Endothelial cell of umbilical vein (primary cell): Measurements from ENCODE around the gene SPINK5. TPM values are rescaled to one million over a fixed set of nuclear protein-coding genes. Genes with fewer than 3 reads are reported as not detected.

Source experiments
- BruUV-seq: library from RNA; stranded (reverse); fragments of 400-500 nt; replicated peaks from 2 replicates; lab custom pipeline; 2021; lab: Mats Ljungman, UMichigan
- CTCF ChIA-PET: fragments of 300-600, 350-600 bp; sonication (Branson Sonifier 250); formaldehyde crosslinking; loops from one replicate; lab custom pipeline; 2021; ENCODE audit warnings: antibody characterized with exemption, inconsistent platforms; lab: Charles Lee
- POLR2A ChIA-PET: fragments of 300-600, 350-600 bp; sonication (Branson Sonifier 250); formaldehyde crosslinking; loops from one replicate; lab custom pipeline; 2021; ENCODE audit warnings: antibody characterized with exemption, inconsistent platforms; lab: Charles Lee
- DNase-seq: peaks from one replicate; pipeline ENCODE4 v3.0.0-alpha.2; 2011; ENCODE audit warnings: low read depth, low spot score
- FAIRE-seq: peaks from 2 replicates; lab custom pipeline; 2011; peaks lifted over from hg19 to GRCh38; lab: Jason Lieb, UNC
- H2AFZ ChIP-seq: 2 replicates; pipeline ENCODE4 v1.6.0; 2012; ENCODE audit warnings: low read depth, low read length, control low read depth, inconsistent platforms
- H3K27ac ChIP-seq: 2 replicates; pipeline ENCODE4 v1.5.1; 2011; ENCODE audit warnings: low read depth, mild to moderate bottlenecking, control low read depth, low read length, moderate library complexity; ENCODE audit not compliant: insufficient read depth
- H3K27me3 ChIP-seq, 2 experiments: 2 replicates each; pipeline versions ENCODE4 v1.6.0 to v1.6.1; 2011; ENCODE audit warnings: low read length in 2 of 2, mixed read lengths in 1 of 2; ENCODE audit not compliant: control insufficient read depth in 2 of 2, insufficient read depth in 2 of 2
- H3K36me3 ChIP-seq, 2 experiments: 2 replicates in 1 of 2; 3 replicates in 1 of 2; pipeline ENCODE4 v1.5.1; 2011; ENCODE audit warnings: low read length in 2 of 2, mild to moderate bottlenecking in 1 of 2, moderate library complexity in 1 of 2; ENCODE audit not compliant: control insufficient read depth in 2 of 2, insufficient read depth in 2 of 2; ENCODE audit errors: extremely low read depth in 1 of 2
- H3K4me1 ChIP-seq: 3 replicates; pipeline ENCODE4 v1.5.1; 2011; ENCODE audit warnings: mild to moderate bottlenecking, low read length; ENCODE audit not compliant: control insufficient read depth, insufficient read depth; ENCODE audit errors: extremely low read depth
- H3K4me2 ChIP-seq: 2 replicates; pipeline ENCODE4 v1.6.1; 2011; ENCODE audit warnings: low read length, control low read depth, mixed read lengths; ENCODE audit not compliant: insufficient read depth
- H3K4me3 ChIP-seq, 3 experiments: fragments of 200-600 bp in 1 of 3; sonication (generic), shearing (Covaris generic) in 1 of 3; replicated peaks in 1 of 3; 2 replicates each; pipeline ENCODE4 v1.5.1; 2011 to 2016; ENCODE audit warnings: control low read depth in 3 of 3, low read length in 3 of 3, mild to moderate bottlenecking in 2 of 3, inconsistent platforms in 1 of 3, low read depth in 1 of 3, moderate library complexity in 1 of 3; ENCODE audit not compliant: insufficient read depth in 1 of 3
- H3K79me2 ChIP-seq: 2 replicates; pipeline ENCODE4 v1.6.0; 2012; ENCODE audit warnings: low read length, inconsistent platforms; ENCODE audit not compliant: control insufficient read depth, insufficient read depth
- H3K9ac ChIP-seq: replicated peaks from 2 replicates; pipeline ENCODE3; 2011; ENCODE audit warnings: low read length, control low read depth; ENCODE audit not compliant: insufficient read depth; ENCODE audit errors: extremely low read depth
- H3K9me1 ChIP-seq: replicated peaks from 3 replicates; pipeline ENCODE4 v1.6.0; 2011; ENCODE audit warnings: mild to moderate bottlenecking, low read length; ENCODE audit not compliant: control insufficient read depth, insufficient read depth; ENCODE audit errors: extremely low read depth
- H3K9me3 ChIP-seq: replicated peaks from 2 replicates; pipeline ENCODE4 v1.5.1; 2012; ENCODE audit warnings: low read length, inconsistent platforms; ENCODE audit not compliant: control insufficient read depth, insufficient read depth
- H4K20me1 ChIP-seq: replicated peaks from 2 replicates; pipeline ENCODE3; 2011; ENCODE audit warnings: mild to moderate bottlenecking, low read length; ENCODE audit not compliant: control insufficient read depth, insufficient read depth; ENCODE audit errors: extremely low read depth
- CTCF ChIP-seq, 2 donors: IDR thresholded peaks; 1 replicate in 1 of 2; 2 replicates in 1 of 2; pipeline ENCODE4 v1.5.1; 2011; ENCODE audit warnings: low read length in 2 of 2, mild to moderate bottlenecking in 2 of 2, moderate library complexity in 2 of 2, control low read depth in 1 of 2, inconsistent platforms in 1 of 2, low read depth in 1 of 2; ENCODE audit not compliant: insufficient read depth in 1 of 2; ENCODE audit errors: extremely low read depth in 1 of 2
- EZH2 ChIP-seq: IDR thresholded peaks from 2 replicates; pipeline ENCODE4 v1.6.1; 2012; ENCODE audit warnings: borderline replicate concordance, low read depth, mild to moderate bottlenecking, moderate library complexity, low read length, inconsistent platforms; ENCODE audit not compliant: severe bottlenecking
- FOS ChIP-seq: IDR thresholded peaks from 2 replicates; pipeline ENCODE4 v1.6.1; 2011; ENCODE audit warnings: mild to moderate bottlenecking, low read length, moderate library complexity, borderline replicate concordance; ENCODE audit not compliant: insufficient read depth
- GATA2 ChIP-seq: IDR thresholded peaks from 2 replicates; pipeline ENCODE4 v1.7.0; 2011; ENCODE audit warnings: low read depth, mild to moderate bottlenecking, moderate library complexity, mixed read lengths, low read length; ENCODE audit not compliant: insufficient read length, insufficient read depth
- MAX ChIP-seq: IDR thresholded peaks from 2 replicates; pipeline ENCODE4 v1.6.1; 2011; ENCODE audit not compliant: insufficient read depth, insufficient read length
- MYC ChIP-seq: IDR thresholded peaks from one replicate; pipeline ENCODE4 v1.6.1; 2011; ENCODE audit warnings: mild to moderate bottlenecking, low read depth, low read length
- POLR2A ChIP-seq: IDR thresholded peaks from 2 replicates; pipeline ENCODE4 v1.6.1; 2012; ENCODE audit warnings: low read depth, mild to moderate bottlenecking, control low read depth, low read length
- POLR2AphosphoS5 ChIP-seq: IDR thresholded peaks from 2 replicates; pipeline ENCODE4 v1.6.1; 2012; ENCODE audit warnings: low read depth, mild to moderate bottlenecking, control low read depth, low read length, moderate library complexity; ENCODE audit not compliant: insufficient read depth
- dilution Hi-C: fragments of 300-500 bp; cut with MboI; formaldehyde crosslinking; loops from one replicate; pipeline ENCODE4 v1.15.0; 2019; ENCODE audit warnings: low sequenced_read_pairs; ENCODE audit not compliant: extremely low pct_ligation_motif_present
- intact Hi-C: fragments of 100-400 bp; cut with micrococcal nuclease; formaldehyde crosslinking; loops from one replicate; pipeline ENCODE4 v1.10.0; 2022
- polyA plus RNA-seq, 4 experiments: library from polyadenylated mRNA; depleted of rRNA in 3 of 4; stranded (reverse) in 3 of 4; unstranded in 1 of 4; fragments of >200 nt; gene quantifications; 2 replicates each; pipeline versions ENCODE4 v1.2.1 to v1.2.3, GENCODE V29; 2011 to 2012; ENCODE audit warnings: missing spikeins in 1 of 4
- total RNA-seq: library from RNA; stranded (reverse); gene quantifications from 2 replicates; pipeline ENCODE4 v1.2.3, GENCODE V29; 2021

The SPINK5 gene
- total and polyA plus RNA-seq, 2 donors (not counting 3 experiments of a cell fraction or from before 2014, with no cell fraction given): 0.12 to 0.91 TPM

GRCh38 chr5:148176480-148176879 is 112.7 kb downstream of the SPINK5 start:
- dilution Hi-C loops: no loop called here
- H3K4me2 ChIP-seq: no peak overlapping the region
- TF ChIP-seq POLR2AphosphoS5: no peak
- TF ChIP-seq MYC: no peak
- no peak for TF ChIP-seq MAX
- no peak for TF ChIP-seq CTCF (IDR thresholded peaks at IDR 0.05; ENCODE audit: extremely low read depth in 1 of 2, insufficient read depth in 1 of 2, low read depth in 1 of 2, low read length in 2 of 2)
- TF ChIP-seq POLR2A: no peak
- no peak for TF ChIP-seq EZH2
- TF ChIP-seq FOS: no peak
- TF ChIP-seq GATA2: no peak
- ChIA-PET CTCF (interaction anchor here (0.9 to 3.5 kb wide), 4 partner anchors 22 to 554 kb away, joined by 3 to 36 read pairs (median 4); no protein-coding TSS in a partner anchor), POLR2A (no interaction called here)
- H4K20me1 ChIP-seq: no peaks in the 10 kb centered on the region
- H3K9ac ChIP-seq: no peak overlapping the region
- no peaks in the 10 kb centered on the region for H3K9me1 ChIP-seq
- no peaks in the 10 kb centered on the region for H3K79me2 ChIP-seq
- no peaks in the 10 kb centered on the region for H3K27me3 ChIP-seq
- H3K9me3 ChIP-seq: no peaks in the 10 kb centered on the region
- DNase-seq (no peak), FAIRE-seq (no peak)
- no peak overlapping the region for H3K27ac ChIP-seq
- H3K4me3 ChIP-seq: no peak overlapping the region
- no peak overlapping the region for H2AFZ ChIP-seq
- H3K4me1 ChIP-seq: no peaks in the 10 kb centered on the region
- no peaks in the 10 kb centered on the region for H3K36me3 ChIP-seq
- intact Hi-C loops: no loop called here
- no TSS peak for BruUV-seq
